Testis (tissue), 3 donors: ENCODE measurements around the gene PIK3R4. TPM values are rescaled to one million over a fixed set of nuclear protein-coding genes. Genes with fewer than 3 reads are reported as not detected.

ENCODE experiments used
- DNase-seq: peaks from one replicate; pipeline ENCODE4 v3.0.0-alpha.2; 2019
- H3K27ac ChIP-seq, 2 donors: fragments of 200-600 bp; sonication (generic); one replicate each; pipeline ENCODE4 v1.5.1; 2019
- H3K27me3 ChIP-seq: fragments of 200-600 bp; sonication (generic); one replicate; pipeline ENCODE4 v1.5.1; 2019
- H3K36me3 ChIP-seq: fragments of 200-600 bp; sonication (generic); one replicate; pipeline ENCODE4 v1.5.1; 2017; ENCODE audit warnings: low read depth; ENCODE audit errors: missing control alignments
- H3K4me1 ChIP-seq: fragments of 200-600 bp; sonication (generic); one replicate; pipeline ENCODE4 v1.5.1; 2019
- H3K4me3 ChIP-seq, 2 donors: fragments of 200-600 bp; sonication (generic); one replicate each; pipeline ENCODE4 v1.5.1; 2017 to 2019
- H3K9me3 ChIP-seq: fragments of 200-600 bp; sonication (generic); one replicate; pipeline ENCODE4 v1.5.1; 2017
- POLR2A ChIP-seq: fragments of 450-650 bp; IDR thresholded peaks from one replicate; pipeline ENCODE4 v1.6.1; 2017; ENCODE audit warnings: antibody characterized with exemption, mild to moderate bottlenecking, moderate library complexity
- WGBS, 2 donors: methylation state at CpG; one replicate each; pipeline ENCODE4 v1.1.5; 2018; 5-methylcytosine and 5-hydroxymethylcytosine counted together
- intact Hi-C: fragments of 100-400 bp; cut with DNase I; formaldehyde crosslinking; loops from one replicate; pipeline ENCODE4 v1.15.1; 2023; ENCODE audit warnings: low total_unique reads
- polyA plus RNA-seq: library from polyadenylated mRNA; stranded (reverse); fragments of 350-450 nt; fragmentation: Illumina TruSeq; extraction: RNeasy Lipid Tissue Mini Kit (QIAGEN cat#74804); gene quantifications from one replicate; pipeline ENCODE4 v1.2.3, GENCODE V29; 2014; ENCODE audit warnings: low read depth, low replicate concordance; ENCODE audit not compliant: insufficient read depth
- total RNA-seq, 2 donors: library from RNA; depleted of rRNA; stranded (reverse); fragments of >200 nt; gene quantifications; one replicate each; pipeline ENCODE4 v1.2.3, GENCODE V29; 2016
- TF ChIP-seq, protein P1 (sequence below), 3 experiments: fragments of 450-650 bp in 2 of 3; fragments of 200-600 bp in 1 of 3; sonication (generic) in 1 of 3; IDR thresholded peaks; one replicate each; pipeline ENCODE4 v1.5.1; 2016 to 2019; ENCODE audit warnings: antibody characterized with exemption in 3 of 3, mild to moderate bottlenecking in 2 of 3, moderate library complexity in 1 of 3

PIK3R4 gene
- total and polyA plus RNA-seq, 3 donors from 2014 or later, result 35.0 to 56.1 (median 52.5) TPM

DNA sequence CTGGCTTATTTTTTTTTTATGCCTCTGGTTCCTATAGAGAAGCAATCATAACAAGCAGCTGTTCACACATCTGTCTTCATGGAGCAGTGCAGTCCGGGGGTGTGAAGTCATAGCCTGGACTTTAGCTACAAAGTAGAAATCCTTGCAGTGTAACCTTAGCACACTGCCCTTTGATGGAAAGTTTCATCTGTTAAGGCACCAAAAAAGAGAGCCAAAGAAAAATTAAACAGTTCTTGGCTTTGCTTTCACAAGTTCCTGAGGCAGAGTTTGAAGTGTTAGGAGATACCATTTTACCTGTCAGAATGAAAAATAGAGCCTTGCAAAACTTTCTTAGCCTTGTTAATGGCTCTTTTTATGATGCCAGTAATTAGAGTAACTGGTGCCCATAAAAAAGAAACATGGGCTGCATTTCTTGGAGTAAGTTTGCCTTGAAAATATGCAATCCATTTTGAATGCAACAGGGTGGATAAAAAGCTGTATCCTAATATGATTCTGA is 84.1 kb downstream of the PIK3R4 start:
- TF ChIP-seq, protein P1, sequence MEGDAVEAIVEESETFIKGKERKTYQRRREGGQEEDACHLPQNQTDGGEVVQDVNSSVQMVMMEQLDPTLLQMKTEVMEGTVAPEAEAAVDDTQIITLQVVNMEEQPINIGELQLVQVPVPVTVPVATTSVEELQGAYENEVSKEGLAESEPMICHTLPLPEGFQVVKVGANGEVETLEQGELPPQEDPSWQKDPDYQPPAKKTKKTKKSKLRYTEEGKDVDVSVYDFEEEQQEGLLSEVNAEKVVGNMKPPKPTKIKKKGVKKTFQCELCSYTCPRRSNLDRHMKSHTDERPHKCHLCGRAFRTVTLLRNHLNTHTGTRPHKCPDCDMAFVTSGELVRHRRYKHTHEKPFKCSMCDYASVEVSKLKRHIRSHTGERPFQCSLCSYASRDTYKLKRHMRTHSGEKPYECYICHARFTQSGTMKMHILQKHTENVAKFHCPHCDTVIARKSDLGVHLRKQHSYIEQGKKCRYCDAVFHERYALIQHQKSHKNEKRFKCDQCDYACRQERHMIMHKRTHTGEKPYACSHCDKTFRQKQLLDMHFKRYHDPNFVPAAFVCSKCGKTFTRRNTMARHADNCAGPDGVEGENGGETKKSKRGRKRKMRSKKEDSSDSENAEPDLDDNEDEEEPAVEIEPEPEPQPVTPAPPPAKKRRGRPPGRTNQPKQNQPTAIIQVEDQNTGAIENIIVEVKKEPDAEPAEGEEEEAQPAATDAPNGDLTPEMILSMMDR (IDR thresholded peaks at IDR 0.05), result no peak
- TF ChIP-seq POLR2A, result no peak
- H3K27ac ChIP-seq, result no peak overlapping the region
- H3K27me3 ChIP-seq, result no peaks in the 10 kb centered on the region
- H3K9me3 ChIP-seq, result no peaks in the 10 kb centered on the region
- H3K4me1 ChIP-seq, result no peaks in the 10 kb centered on the region
- WGBS, 2 donors, result 42 to 44% methylated on average over 1 of the region's 1 CpG
- no peaks in the 10 kb centered on the region for H3K36me3 ChIP-seq
- no peak for DNase-seq
- intact Hi-C loops, result no loop called here
- H3K4me3 ChIP-seq, result no peak overlapping the region

DNA sequence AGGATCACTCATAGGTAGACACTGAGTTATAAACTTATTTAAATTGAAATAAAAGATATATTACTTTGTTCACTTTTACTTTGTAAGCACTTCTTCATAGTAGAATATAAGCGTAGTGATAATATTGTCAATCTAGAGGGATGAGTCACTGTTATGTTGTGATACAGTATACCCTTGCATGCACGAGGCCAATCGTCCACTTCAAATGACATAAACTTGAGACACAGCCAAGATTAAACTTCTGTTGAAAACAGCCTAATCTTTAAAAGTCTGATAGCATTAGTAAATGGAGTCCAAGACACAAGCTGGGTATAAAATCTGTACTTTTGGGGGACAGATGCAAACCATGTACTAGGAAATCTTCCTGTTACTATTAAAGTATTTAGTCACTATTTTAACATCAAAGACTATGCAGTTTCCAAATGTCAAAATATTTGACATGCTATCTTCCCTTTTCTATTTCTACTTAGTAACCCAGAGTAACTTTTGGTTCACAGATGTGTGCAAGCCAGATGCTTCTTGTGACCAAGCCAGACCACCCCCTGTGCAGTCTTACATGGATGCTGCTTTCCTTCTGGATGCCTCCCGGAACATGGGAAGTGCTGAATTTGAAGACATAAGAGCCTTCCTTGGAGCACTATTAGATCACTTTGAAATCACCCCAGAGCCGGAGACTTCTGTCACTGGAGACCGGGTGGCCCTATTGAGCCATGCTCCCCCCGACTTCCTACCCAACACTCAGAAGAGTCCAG is 85.3 kb downstream of the PIK3R4 start:
- intact Hi-C loops, result no loop called here
- Histone ChIP-seq H3K4me3 (no peak overlapping the region), H3K27me3 (no peaks in the 10 kb centered on the region), H3K9me3 (no peaks in the 10 kb centered on the region), H3K36me3 (no peaks in the 10 kb centered on the region), H3K4me1 (no peaks in the 10 kb centered on the region), H3K27ac (no peak overlapping the region)
- WGBS, 2 donors, result 70 to 72% methylated on average over 7 of the region's 7 CpGs
- no peak for TF ChIP-seq POLR2A
- TF ChIP-seq, protein P1 (IDR thresholded peaks at IDR 0.05), result no peak
- DNase-seq, result no peak

DNA sequence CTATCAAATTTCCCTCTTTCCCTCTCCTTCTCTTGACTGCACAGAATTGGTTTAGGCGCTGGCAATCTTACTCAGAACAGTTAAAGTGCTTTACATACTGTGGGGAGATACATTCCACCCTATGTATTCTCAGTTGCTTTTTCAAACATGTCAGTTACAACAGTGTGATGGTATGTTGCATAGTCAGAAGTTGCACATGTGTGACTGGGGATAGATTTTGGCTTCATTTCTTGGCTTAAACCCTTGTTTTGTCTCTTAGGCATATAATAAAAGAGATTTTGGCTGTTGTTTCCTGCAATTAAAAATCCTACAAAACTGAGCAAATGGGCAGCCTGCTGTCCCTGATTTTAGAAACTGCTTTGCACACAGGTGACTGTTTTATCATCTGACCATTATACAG is 86.7 kb downstream of the PIK3R4 start:
- Histone ChIP-seq H3K27me3 (no peaks in the 10 kb centered on the region), H3K27ac (no peak overlapping the region), H3K9me3 (no peaks in the 10 kb centered on the region), H3K4me3 (no peak overlapping the region), H3K4me1 (no peaks in the 10 kb centered on the region), H3K36me3 (no peaks in the 10 kb centered on the region)
- DNase-seq, result no peak
- 76 to 79% methylated on average over 1 of the region's 1 CpG for WGBS, 2 donors
- TF ChIP-seq, protein P1 (IDR thresholded peaks at IDR 0.05), result no peak
- no peak for TF ChIP-seq POLR2A
- intact Hi-C loops, result no loop called here

DNA sequence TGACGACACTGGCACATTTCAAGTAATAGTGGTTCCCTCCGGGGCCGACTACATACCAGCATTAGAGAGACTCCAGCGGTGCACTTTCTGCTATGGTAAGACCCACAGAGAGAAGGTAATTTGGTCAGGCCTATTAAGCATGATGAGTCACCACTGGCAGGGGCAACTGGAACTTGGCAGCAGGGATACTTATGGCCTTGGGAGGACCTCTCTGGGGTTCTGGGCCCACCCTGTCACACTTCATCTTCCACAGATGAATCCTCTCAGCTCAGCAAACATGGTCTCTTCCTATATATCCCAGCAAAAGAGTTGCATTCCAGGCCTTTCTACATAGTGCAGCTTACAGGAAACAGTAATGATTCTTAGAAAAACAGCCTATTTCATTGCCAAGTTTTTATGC is 88.0 kb downstream of the PIK3R4 start:
- Histone ChIP-seq H3K4me3 (no peak overlapping the region), H3K27me3 (no peaks in the 10 kb centered on the region), H3K27ac (no peak overlapping the region), H3K9me3 (no peaks in the 10 kb centered on the region), H3K4me1 (no peaks in the 10 kb centered on the region), H3K36me3 (no peaks in the 10 kb centered on the region)
- 68% methylated on average over 4 of the region's 4 CpGs; no CpG with 5 or more reads in 1 of the 2 donors for WGBS, 2 donors
- no peak for TF ChIP-seq POLR2A
- TF ChIP-seq, protein P1 (IDR thresholded peaks at IDR 0.05), result no peak
- intact Hi-C loops, result no loop called here
- DNase-seq, result no peak

DNA sequence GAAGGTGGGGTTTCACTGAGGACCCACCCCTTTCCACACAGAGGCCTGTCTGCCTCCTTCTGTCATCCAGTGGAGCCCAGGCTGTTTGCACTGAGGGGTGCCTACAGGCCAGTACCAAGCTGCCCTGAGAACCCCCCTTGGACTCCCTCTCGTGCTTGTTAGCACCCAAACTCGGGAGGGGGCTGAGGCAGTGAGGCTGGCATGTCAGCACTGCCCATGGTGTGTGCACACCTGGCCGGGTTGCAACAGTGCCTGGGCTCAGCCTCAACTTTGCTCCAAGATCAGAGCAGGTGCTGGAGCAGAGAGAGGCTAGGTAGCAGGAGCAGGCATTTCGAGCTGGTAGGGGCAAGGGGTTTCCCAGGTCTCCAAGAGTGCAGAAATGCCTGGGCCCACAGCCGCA is 90.0 kb downstream of the PIK3R4 start:
- H3K4me3 ChIP-seq, result no peak overlapping the region
- 89% methylated on average over 5 of the region's 5 CpGs; no CpG with 5 or more reads in 1 of the 2 donors for WGBS, 2 donors
- intact Hi-C loops, result no loop called here
- H3K4me1 ChIP-seq, result no peaks in the 10 kb centered on the region
- TF ChIP-seq POLR2A, result no peak
- TF ChIP-seq, protein P1 (IDR thresholded peaks at IDR 0.05), result no peak
- H3K9me3 ChIP-seq, result no peaks in the 10 kb centered on the region
- H3K36me3 ChIP-seq, result no peaks in the 10 kb centered on the region
- H3K27me3 ChIP-seq, result no peaks in the 10 kb centered on the region
- DNase-seq, result no peak
- no peak overlapping the region for H3K27ac ChIP-seq
